HG03175 (cell line): Measurements from ENCODE around the gene SIRPB2.
A peak's percentile ranks its signal among the peaks of the same experiment; 100 is the strongest.

Source experiments
- ATAC-seq: cut with Tn5 transposase; IDR thresholded peaks from one replicate; pipeline ENCODE4 v1.9.1; 2021; ENCODE audit warnings: mild to moderate bottlenecking, moderate library complexity; ENCODE audit not compliant: unreplicated experiment

SIRPB2 gene

GRCh38 chr20:1443085-1443484, 48.1 kb downstream of the SIRPB2 start:
- ATAC-seq: no peak

- ATAC-seq: no peak
Measured at GRCh38 chr20:1442304-1442703, 48.9 kb downstream of the SIRPB2 start.

- ATAC-seq: no peak
Measured at GRCh38 chr20:1441133-1441532, 50.1 kb downstream of the SIRPB2 start.

GRCh38 chr20:1440024-1440423, 51.2 kb downstream of the SIRPB2 start:
- ATAC-seq: no peak

- ATAC-seq: no peak
Measured at GRCh38 chr20:1438361-1438760, 52.9 kb downstream of the SIRPB2 start.

GRCh38 chr20:1437235-1437904, 53.9 kb downstream of the SIRPB2 start:
- peak; percentile 46 for ATAC-seq

GRCh38 chr20:1436263-1436662, 55.0 kb downstream of the SIRPB2 start:
- no peak for ATAC-seq

GRCh38 chr20:1435337-1435699, 55.9 kb downstream of the SIRPB2 start:
- ATAC-seq: no peak

GRCh38 chr20:1434571-1435336, 56.5 kb downstream of the SIRPB2 start:
- ATAC-seq: peak; percentile 88

GRCh38 chr20:1431158-1431557, 60.1 kb downstream of the SIRPB2 start:
- no peak for ATAC-seq

- ATAC-seq: no peak
Measured at GRCh38 chr20:1430004-1430451, 61.2 kb downstream of the SIRPB2 start.

- ATAC-seq: no peak
Measured at GRCh38 chr20:1429143-1429728, 62.0 kb downstream of the SIRPB2 start.

GRCh38 chr20:1427457-1428054, 63.7 kb downstream of the SIRPB2 start:
- ATAC-seq: no peak

GRCh38 chr20:1426231-1426849, 64.9 kb downstream of the SIRPB2 start:
- ATAC-seq: no peak
